Endothelial cell of umbilical vein (primary cell): ENCODE results near the gene SFRP2.
A peak's percentile ranks its signal among the peaks of the same experiment; 100 is the strongest.

Source experiments
- EZH2 ChIP-seq: IDR thresholded peaks from 2 replicates; pipeline ENCODE4 v1.6.1; 2012; ENCODE audit warnings: borderline replicate concordance, low read depth, mild to moderate bottlenecking, moderate library complexity, low read length, inconsistent platforms; ENCODE audit not compliant: severe bottlenecking
- FOS ChIP-seq: IDR thresholded peaks from 2 replicates; pipeline ENCODE4 v1.6.1; 2011; ENCODE audit warnings: mild to moderate bottlenecking, low read length, moderate library complexity, borderline replicate concordance; ENCODE audit not compliant: insufficient read depth
- JUN ChIP-seq: IDR thresholded peaks from 2 replicates; pipeline ENCODE4 v1.6.1; 2011; ENCODE audit warnings: borderline replicate concordance, low read depth; ENCODE audit not compliant: insufficient read length, insufficient read depth
- MYC ChIP-seq: IDR thresholded peaks from one replicate; pipeline ENCODE4 v1.6.1; 2011; ENCODE audit warnings: mild to moderate bottlenecking, low read depth, low read length
- POLR2A ChIP-seq: IDR thresholded peaks from 2 replicates; pipeline ENCODE4 v1.6.1; 2012; ENCODE audit warnings: low read depth, mild to moderate bottlenecking, control low read depth, low read length
- POLR2AphosphoS5 ChIP-seq: IDR thresholded peaks from 2 replicates; pipeline ENCODE4 v1.6.1; 2012; ENCODE audit warnings: low read depth, mild to moderate bottlenecking, control low read depth, low read length, moderate library complexity; ENCODE audit not compliant: insufficient read depth
- TF ChIP-seq, protein P1 (sequence below), 2 donors: IDR thresholded peaks; 1 replicate in 1 of 2; 2 replicates in 1 of 2; pipeline ENCODE4 v1.5.1; 2011; ENCODE audit warnings: low read length in 2 of 2, mild to moderate bottlenecking in 2 of 2, moderate library complexity in 2 of 2, control low read depth in 1 of 2, inconsistent platforms in 1 of 2, low read depth in 1 of 2; ENCODE audit not compliant: insufficient read depth in 1 of 2; ENCODE audit errors: extremely low read depth in 1 of 2
- TF ChIP-seq, protein P2 (sequence below): IDR thresholded peaks from 2 replicates; pipeline ENCODE4 v1.6.1; 2011; ENCODE audit not compliant: insufficient read depth, insufficient read length

DNA sequence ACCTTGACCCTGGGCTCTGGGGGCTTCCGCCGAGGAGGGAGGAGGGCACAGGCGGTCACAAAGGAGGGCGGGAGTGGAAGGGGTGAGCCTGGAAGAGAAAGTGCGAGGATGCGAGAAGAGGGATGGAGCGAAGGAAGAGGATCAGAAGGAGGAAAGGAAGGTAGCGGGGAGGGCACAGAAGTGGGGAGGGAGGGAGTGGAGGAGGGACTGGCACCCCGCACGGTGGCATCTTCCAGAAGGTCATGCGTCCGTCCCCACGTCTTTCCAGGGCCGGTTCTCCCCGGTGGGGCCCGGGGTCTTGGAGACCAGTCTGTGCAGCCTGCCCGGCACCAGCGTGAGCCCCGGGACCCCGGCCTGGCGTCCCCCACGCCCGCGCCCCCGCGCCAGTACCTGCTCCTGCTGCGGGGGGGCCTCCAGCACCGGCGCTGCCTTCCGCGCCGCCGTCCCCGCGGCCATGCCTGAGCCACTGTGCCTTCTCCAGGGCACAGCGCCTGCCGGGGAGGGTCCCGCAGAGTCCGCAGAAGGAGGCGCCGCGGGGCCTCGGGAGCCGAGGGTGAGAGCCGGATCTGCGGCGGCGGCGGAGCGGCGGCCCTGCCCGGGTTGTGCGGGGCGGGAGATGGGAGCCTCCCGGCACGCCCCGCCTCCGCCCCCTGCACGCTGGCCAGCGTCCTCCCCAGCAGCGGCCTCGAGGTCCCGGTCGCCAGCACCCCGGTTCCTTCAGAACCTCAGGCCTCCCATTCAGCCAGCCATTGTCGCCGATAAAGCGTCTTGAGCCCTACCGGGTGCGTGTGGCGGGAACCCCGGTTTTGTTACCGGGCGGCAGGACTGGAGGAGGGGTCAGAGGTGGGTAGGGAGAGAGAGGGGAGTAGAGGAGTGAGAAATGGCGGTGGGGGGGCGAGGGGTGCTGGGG lies 29.2 kb downstream of the SFRP2 start, which contains the start of gene RNF175:
- peak; percentile 91 for TF ChIP-seq EZH2
- TF ChIP-seq, protein P1, sequence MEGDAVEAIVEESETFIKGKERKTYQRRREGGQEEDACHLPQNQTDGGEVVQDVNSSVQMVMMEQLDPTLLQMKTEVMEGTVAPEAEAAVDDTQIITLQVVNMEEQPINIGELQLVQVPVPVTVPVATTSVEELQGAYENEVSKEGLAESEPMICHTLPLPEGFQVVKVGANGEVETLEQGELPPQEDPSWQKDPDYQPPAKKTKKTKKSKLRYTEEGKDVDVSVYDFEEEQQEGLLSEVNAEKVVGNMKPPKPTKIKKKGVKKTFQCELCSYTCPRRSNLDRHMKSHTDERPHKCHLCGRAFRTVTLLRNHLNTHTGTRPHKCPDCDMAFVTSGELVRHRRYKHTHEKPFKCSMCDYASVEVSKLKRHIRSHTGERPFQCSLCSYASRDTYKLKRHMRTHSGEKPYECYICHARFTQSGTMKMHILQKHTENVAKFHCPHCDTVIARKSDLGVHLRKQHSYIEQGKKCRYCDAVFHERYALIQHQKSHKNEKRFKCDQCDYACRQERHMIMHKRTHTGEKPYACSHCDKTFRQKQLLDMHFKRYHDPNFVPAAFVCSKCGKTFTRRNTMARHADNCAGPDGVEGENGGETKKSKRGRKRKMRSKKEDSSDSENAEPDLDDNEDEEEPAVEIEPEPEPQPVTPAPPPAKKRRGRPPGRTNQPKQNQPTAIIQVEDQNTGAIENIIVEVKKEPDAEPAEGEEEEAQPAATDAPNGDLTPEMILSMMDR (IDR thresholded peaks at IDR 0.05; ENCODE audit: extremely low read depth in 1 of 2, insufficient read depth in 1 of 2, low read depth in 1 of 2, low read length in 2 of 2), result no peak
- TF ChIP-seq POLR2A, result no peak
- TF ChIP-seq, protein P2, sequence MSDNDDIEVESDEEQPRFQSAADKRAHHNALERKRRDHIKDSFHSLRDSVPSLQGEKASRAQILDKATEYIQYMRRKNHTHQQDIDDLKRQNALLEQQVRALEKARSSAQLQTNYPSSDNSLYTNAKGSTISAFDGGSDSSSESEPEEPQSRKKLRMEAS, result no peak
- TF ChIP-seq POLR2AphosphoS5, result no peak
- TF ChIP-seq FOS, result no peak
- TF ChIP-seq MYC, result no peak
- TF ChIP-seq JUN, result no peak
